ENCODE data around the gene CSTPP1.

- TF ChIP-seq, protein P1, sequence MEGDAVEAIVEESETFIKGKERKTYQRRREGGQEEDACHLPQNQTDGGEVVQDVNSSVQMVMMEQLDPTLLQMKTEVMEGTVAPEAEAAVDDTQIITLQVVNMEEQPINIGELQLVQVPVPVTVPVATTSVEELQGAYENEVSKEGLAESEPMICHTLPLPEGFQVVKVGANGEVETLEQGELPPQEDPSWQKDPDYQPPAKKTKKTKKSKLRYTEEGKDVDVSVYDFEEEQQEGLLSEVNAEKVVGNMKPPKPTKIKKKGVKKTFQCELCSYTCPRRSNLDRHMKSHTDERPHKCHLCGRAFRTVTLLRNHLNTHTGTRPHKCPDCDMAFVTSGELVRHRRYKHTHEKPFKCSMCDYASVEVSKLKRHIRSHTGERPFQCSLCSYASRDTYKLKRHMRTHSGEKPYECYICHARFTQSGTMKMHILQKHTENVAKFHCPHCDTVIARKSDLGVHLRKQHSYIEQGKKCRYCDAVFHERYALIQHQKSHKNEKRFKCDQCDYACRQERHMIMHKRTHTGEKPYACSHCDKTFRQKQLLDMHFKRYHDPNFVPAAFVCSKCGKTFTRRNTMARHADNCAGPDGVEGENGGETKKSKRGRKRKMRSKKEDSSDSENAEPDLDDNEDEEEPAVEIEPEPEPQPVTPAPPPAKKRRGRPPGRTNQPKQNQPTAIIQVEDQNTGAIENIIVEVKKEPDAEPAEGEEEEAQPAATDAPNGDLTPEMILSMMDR (IDR thresholded peaks at IDR 0.05), result no peak
- no peak for TF ChIP-seq POLR2A (IDR thresholded peaks at IDR 0.05)
Observed at GRCh38 chr11:46899501-46900025, 37.0 kb upstream of the CSTPP1 start.

Measured in Peyer's patch (tissue), 4 donors.